HEK293T (cell line): ENCODE results near the gene STXBP1.

Source experiments
- CTCF ChIA-PET: fragments of 350-600 bp; formaldehyde crosslinking; extraction: SDS; loops from one replicate; lab custom pipeline; 2021; ENCODE audit warnings: antibody characterized with exemption, inconsistent platforms; lab: Yijun Ruan, JAX
- POLR2A ChIA-PET: fragments of 350-600 bp; formaldehyde crosslinking; extraction: SDS; loops from one replicate; lab custom pipeline; 2020; ENCODE audit warnings: antibody characterized with exemption, inconsistent platforms; lab: Yijun Ruan, JAX
- DNase-seq: peaks from one replicate; pipeline ENCODE4 v3.0.0; 2012; ENCODE audit warnings: mixed read lengths; ENCODE audit errors: extremely low spot score
- ARNT ChIP-seq: fragments of 450-650 bp; IDR thresholded peaks from 2 replicates; pipeline ENCODE4 v1.6.1; 2017; ENCODE audit warnings: mild to moderate bottlenecking
- BHLHE40 ChIP-seq: fragments of 450-650 bp; IDR thresholded peaks from 2 replicates; pipeline ENCODE4 v1.6.1; 2016; ENCODE audit warnings: mild to moderate bottlenecking, moderate library complexity, borderline replicate concordance
- CTBP1 ChIP-seq: fragments of 450-650 bp; IDR thresholded peaks from 2 replicates; pipeline ENCODE4 v1.6.1; 2016; ENCODE audit warnings: borderline replicate concordance
- ELF4 ChIP-seq: fragments of 450-650 bp; IDR thresholded peaks from 2 replicates; pipeline ENCODE4 v1.6.1; 2017; ENCODE audit warnings: antibody characterized with exemption
- FOXA1 ChIP-seq: fragments of 450-650 bp; IDR thresholded peaks from 2 replicates; pipeline ENCODE4 v1.6.1; 2016; ENCODE audit warnings: mild to moderate bottlenecking
- FOXK2 ChIP-seq: fragments of 450-650 bp; IDR thresholded peaks from 2 replicates; pipeline ENCODE4 v1.6.1; 2016; ENCODE audit warnings: mild to moderate bottlenecking
- FOXM1 ChIP-seq: fragments of 450-650 bp; IDR thresholded peaks from 2 replicates; pipeline ENCODE4 v1.6.1; 2017; ENCODE audit warnings: mild to moderate bottlenecking, borderline replicate concordance
- HDGF ChIP-seq: fragments of 450-650 bp; IDR thresholded peaks from 2 replicates; pipeline ENCODE4 v1.6.1; 2017; ENCODE audit warnings: antibody characterized with exemption, borderline replicate concordance
- L3MBTL2 ChIP-seq: fragments of 450-650 bp; conservative IDR thresholded peaks from 2 replicates; pipeline ENCODE4 v1.6.1; 2016; ENCODE audit warnings: mild to moderate bottlenecking
- LEF1 ChIP-seq: fragments of 450-650 bp; IDR thresholded peaks from 2 replicates; pipeline ENCODE4 v1.6.1; 2017; ENCODE audit warnings: mild to moderate bottlenecking, borderline replicate concordance
- NFRKB ChIP-seq: fragments of 450-650 bp; IDR thresholded peaks from 2 replicates; pipeline ENCODE4 v1.6.1; 2016; ENCODE audit warnings: mild to moderate bottlenecking, moderate library complexity
- PKNOX1 ChIP-seq: fragments of 450-650 bp; IDR thresholded peaks from 2 replicates; pipeline ENCODE4 v1.6.1; 2016
- SP1 ChIP-seq: fragments of 450-650 bp; IDR thresholded peaks from 2 replicates; pipeline ENCODE4 v1.6.1; 2017
- SUZ12 ChIP-seq: fragments of 450-650 bp; IDR thresholded peaks from 2 replicates; pipeline ENCODE4 v1.6.1; 2016; ENCODE audit warnings: mild to moderate bottlenecking
- TARDBP ChIP-seq: fragments of 450-650 bp; IDR thresholded peaks from 2 replicates; pipeline ENCODE4 v1.6.1; 2016
- ZNF384 ChIP-seq: fragments of 450-650 bp; IDR thresholded peaks from 2 replicates; pipeline ENCODE4 v1.6.1; 2016

The STXBP1 gene

GRCh38 chr9:127734247-127734746 is 122.2 kb downstream of the STXBP1 start:
- TF ChIP-seq HDGF: 0 out of 2 replicates have a peak, but pooled peaks have one; percentile 63
- no peak for TF ChIP-seq ELF4
- ChIA-PET CTCF (interaction anchor here (0.6 to 2.7 kb wide), 21 partner anchors 9 to 328 kb away, joined by 3 to 14 read pairs (median 4); partner anchors contain the start of genes CDK9 and SH2D3C), POLR2A (interaction anchor here (0.8 to 1.5 kb wide), 16 partner anchors 9 to 231 kb away, joined by 3 to 9 read pairs (median 4); partner anchors contain the start of genes CDK9 and PTRH1)
- DNase-seq: no peak

- CTCF ChIA-PET: interaction anchor here (0.6 to 2.7 kb wide), 27 partner anchors 9 to 327 kb away, joined by 3 to 14 read pairs (median 4); partner anchors contain the start of genes CDK9 and SH2D3C
- POLR2A ChIA-PET: interaction anchor here (0.7 to 1.5 kb wide), 19 partner anchors 10 to 231 kb away, joined by 3 to 9 read pairs (median 4); partner anchors contain the start of genes CDK9 and PTRH1
- no peak for TF ChIP-seq SUZ12
- no peak for TF ChIP-seq NFRKB
- TF ChIP-seq HDGF: peak; percentile 93; the same call in 1 of the 2 replicates
- peak; percentile 61 for TF ChIP-seq PKNOX1
- no peak for TF ChIP-seq FOXA1
- TF ChIP-seq ZNF384: no peak
- DNase-seq: peak; percentile 98
These were observed 122.9 kb downstream of the STXBP1 start, which contains the start of gene TOR2A for GRCh38 chr9:127734747-127735529. Gene TOR2A (minus strand): TSS chr9:127735294. CDS start chr9:127735270, 24 bp downstream.

DNA sequence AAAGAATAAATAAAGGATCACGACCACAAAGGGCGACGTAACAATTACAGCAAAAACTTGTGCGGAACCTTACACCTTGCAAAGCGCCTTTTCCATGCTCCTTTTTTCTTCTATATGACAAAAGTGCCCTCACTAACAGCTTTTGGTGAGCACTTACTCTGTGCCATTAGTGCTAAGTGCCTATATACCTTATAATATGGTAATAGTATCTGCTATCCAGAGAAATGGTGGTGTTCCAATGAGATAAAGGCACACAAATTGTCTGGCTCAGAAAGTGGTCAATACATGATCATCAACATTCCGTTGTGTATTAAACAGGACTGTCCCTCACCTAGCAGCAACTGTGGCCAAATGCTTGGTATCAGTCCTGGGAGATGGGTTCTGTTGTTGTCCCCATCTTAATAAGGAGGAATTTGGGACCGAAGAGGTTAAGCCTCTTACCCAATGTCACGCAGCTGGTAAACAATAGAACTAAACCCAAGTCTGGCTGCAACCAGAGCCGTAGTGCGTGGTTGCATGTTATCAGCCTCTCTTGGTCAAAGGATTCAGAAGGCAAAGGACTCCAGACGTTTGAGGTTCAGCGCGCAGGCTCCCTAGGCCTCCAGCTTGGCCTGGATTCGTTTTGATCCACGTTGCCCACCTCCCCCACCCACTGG is 123.6 kb downstream of the STXBP1 start:
- DNase-seq: no peak
- ChIA-PET CTCF (interaction anchor here (0.7 to 2.7 kb wide), 6 partner anchors 36 to 193 kb away, joined by 3 to 14 read pairs (median 7); no protein-coding TSS in a partner anchor), POLR2A (interaction anchor here (0.7 to 1.5 kb wide), 13 partner anchors 9 to 232 kb away, joined by 3 to 9 read pairs (median 4); partner anchors contain the start of genes CDK9 and PTRH1)
- no peak for TF ChIP-seq LEF1
- TF ChIP-seq NFRKB: no peak
- no peak for TF ChIP-seq TARDBP
- TF ChIP-seq SP1: no peak
- TF ChIP-seq SUZ12: no peak
- TF ChIP-seq FOXM1: no peak
- no peak for TF ChIP-seq HDGF
- TF ChIP-seq ZNF384: no peak
- TF ChIP-seq PKNOX1: no peak
- no peak for TF ChIP-seq BHLHE40
- no peak for TF ChIP-seq L3MBTL2
- TF ChIP-seq ARNT: no peak
- TF ChIP-seq FOXA1: no peak
- TF ChIP-seq CTBP1: no peak
- TF ChIP-seq ELF4: no peak
- TF ChIP-seq FOXK2: no peak

GRCh38 chr9:127738666-127739065 is 126.6 kb downstream of the STXBP1 start:
- ChIA-PET CTCF (interaction anchor here (0.6 kb wide), 1 partner anchor 205 kb away, joined by 3 read pairs; no protein-coding TSS in a partner anchor), POLR2A (no interaction called here)
- no peak for TF ChIP-seq FOXA1
- TF ChIP-seq CTBP1: no peak
- TF ChIP-seq ZNF384: no peak
- no peak for TF ChIP-seq SUZ12
- no peak for TF ChIP-seq PKNOX1
- no peak for TF ChIP-seq LEF1
- TF ChIP-seq ELF4: no peak
- no peak for TF ChIP-seq SP1
- TF ChIP-seq NFRKB: no peak
- no peak for DNase-seq

GRCh38 chr9:127739614-127740330 is 127.7 kb downstream of the STXBP1 start:
- DNase-seq: no peak
- ChIA-PET CTCF (no interaction called here), POLR2A (interaction anchor here (1.2 kb wide), 2 partner anchors 28 to 45 kb away, joined by 3 read pairs; partner anchors contain the start of gene CDK9)
- TF ChIP-seq FOXA1: no peak
- no peak for TF ChIP-seq PKNOX1
- no peak for TF ChIP-seq ELF4
- TF ChIP-seq SP1: no peak
- no peak for TF ChIP-seq LEF1
- TF ChIP-seq ZNF384: no peak
- no peak for TF ChIP-seq CTBP1
- no peak for TF ChIP-seq BHLHE40
- TF ChIP-seq ARNT: no peak
- no peak for TF ChIP-seq SUZ12
